HEK293 (cell line): ENCODE measurements around the gene CADPS.

Experiments used
- CTCF ChIA-PET: fragments of 350-600 bp; formaldehyde crosslinking; extraction: SDS; loops from one replicate; lab custom pipeline; 2021; ENCODE audit warnings: antibody characterized with exemption; lab: Yijun Ruan, JAX
- POLR2A ChIA-PET: fragments of 300-600 bp; formaldehyde crosslinking; extraction: SDS; loops from one replicate; lab custom pipeline; 2020; ENCODE audit warnings: antibody characterized with exemption, inconsistent platforms; lab: Yijun Ruan, JAX
- H3K27ac ChIP-seq: fragments of 200-500 bp; sonication (Bioruptor generic); 2 replicates; pipeline ENCODE4 v1.5.1; 2014; ENCODE audit warnings: low read depth, low read length, control low read depth, inconsistent platforms; ENCODE audit errors: extremely low read depth
- H3K36me3 ChIP-seq, 2 experiments: fragments of 200-500 bp in 1 of 2; sonication (Bioruptor generic) in 1 of 2; 1 replicate in 1 of 2; 2 replicates in 1 of 2; pipeline ENCODE4 v1.5.1; 2014 to 2017; ENCODE audit warnings: inconsistent platforms in 2 of 2, low read length in 2 of 2; ENCODE audit not compliant: control insufficient read depth in 2 of 2, insufficient read depth in 1 of 2
- H3K4me1 ChIP-seq: fragments of 200-500 bp; sonication (Bioruptor generic); 2 replicates; pipeline ENCODE4 v1.5.1; 2014; ENCODE audit warnings: mild to moderate bottlenecking, low read length, inconsistent platforms; ENCODE audit not compliant: control insufficient read depth, insufficient read depth
- H3K4me3 ChIP-seq: 2 replicates; pipeline ENCODE4 v1.5.1; 2011; ENCODE audit warnings: low read depth, mild to moderate bottlenecking, control low read depth, low read length, moderate library complexity
- H3K9me3 ChIP-seq: fragments of 200-500 bp; sonication (Bioruptor generic); 2 replicates; pipeline ENCODE4 v1.5.1; 2014; ENCODE audit warnings: low read depth, low read length, inconsistent platforms; ENCODE audit not compliant: control insufficient read depth, insufficient read depth
- BCL11B ChIP-seq: fragments of 450-650 bp; formaldehyde crosslinking; IDR thresholded peaks from 2 replicates; pipeline ENCODE4 v1.5.1; 2016; ENCODE audit warnings: low read depth, missing biosample characterization, missing genetic modification characterization
- ELK4 ChIP-seq: IDR thresholded peaks from 2 replicates; pipeline ENCODE4 v1.6.1; 2011; ENCODE audit warnings: mild to moderate bottlenecking, low read depth, low read length, borderline replicate concordance
- GFI1B ChIP-seq: fragments of 450-650 bp; formaldehyde crosslinking; IDR thresholded peaks from 2 replicates; pipeline ENCODE4 v1.5.1; 2016; ENCODE audit warnings: missing biosample characterization, missing genetic modification characterization
- GLIS2 ChIP-seq: fragments of 450-650 bp; formaldehyde crosslinking; IDR thresholded peaks from 2 replicates; pipeline ENCODE4 v1.5.1; 2016; ENCODE audit warnings: missing biosample characterization, missing genetic modification characterization
- IKZF3 ChIP-seq: fragments of 450-650 bp; IDR thresholded peaks from 2 replicates; pipeline ENCODE4 v1.5.0; 2018; ENCODE audit warnings: missing biosample characterization, mild to moderate bottlenecking, missing genetic modification characterization, moderate library complexity
- SP7 ChIP-seq: fragments of 450-650 bp; formaldehyde crosslinking; IDR thresholded peaks from 2 replicates; pipeline ENCODE4 v1.5.1; 2016; ENCODE audit warnings: missing biosample characterization, missing genetic modification characterization
- YY1 ChIP-seq: fragments of 450-650 bp; formaldehyde crosslinking; IDR thresholded peaks from 2 replicates; pipeline ENCODE4 v1.5.1; 2018; ENCODE audit warnings: missing biosample characterization, missing genetic modification characterization
- ZBTB20 ChIP-seq: fragments of 450-650 bp; formaldehyde crosslinking; IDR thresholded peaks from 2 replicates; pipeline ENCODE4 v1.5.1; 2016; ENCODE audit warnings: missing biosample characterization, missing genetic modification characterization
- ZFP41 ChIP-seq: fragments of 450-650 bp; formaldehyde crosslinking; IDR thresholded peaks from 2 replicates; pipeline ENCODE4 v1.5.1; 2016; ENCODE audit warnings: missing biosample characterization, missing genetic modification characterization, borderline replicate concordance
- ZNF10 ChIP-seq: fragments of 450-650 bp; formaldehyde crosslinking; IDR thresholded peaks from 2 replicates; pipeline ENCODE4 v1.5.1; 2017; ENCODE audit warnings: missing biosample characterization, missing genetic modification characterization
- ZNF112 ChIP-seq: fragments of 450-650 bp; formaldehyde crosslinking; IDR thresholded peaks from 2 replicates; pipeline ENCODE4 v1.5.0; 2017; ENCODE audit warnings: missing biosample characterization, missing genetic modification characterization
- ZNF138 ChIP-seq: fragments of 450-650 bp; formaldehyde crosslinking; IDR thresholded peaks from 2 replicates; pipeline ENCODE4 v1.5.1; 2016; ENCODE audit warnings: missing biosample characterization, missing genetic modification characterization, borderline replicate concordance
- ZNF311 ChIP-seq: fragments of 450-650 bp; formaldehyde crosslinking; IDR thresholded peaks from 2 replicates; pipeline ENCODE4 v1.5.1; 2017; ENCODE audit warnings: missing biosample characterization, missing genetic modification characterization, borderline replicate concordance
- ZNF350 ChIP-seq: fragments of 450-650 bp; formaldehyde crosslinking; IDR thresholded peaks from 2 replicates; pipeline ENCODE4 v1.5.0; 2017; ENCODE audit warnings: missing biosample characterization, mild to moderate bottlenecking, missing genetic modification characterization
- ZNF398 ChIP-seq: fragments of 450-650 bp; formaldehyde crosslinking; IDR thresholded peaks from 2 replicates; pipeline ENCODE4 v1.5.1; 2017; ENCODE audit warnings: missing biosample characterization, missing genetic modification characterization
- ZNF426 ChIP-seq: fragments of 450-650 bp; formaldehyde crosslinking; IDR thresholded peaks from 2 replicates; pipeline ENCODE4 v1.5.1; 2017; ENCODE audit warnings: missing biosample characterization, missing genetic modification characterization, mild to moderate bottlenecking, inconsistent platforms, moderate library complexity
- ZNF433 ChIP-seq: fragments of 450-650 bp; formaldehyde crosslinking; IDR thresholded peaks from 2 replicates; pipeline ENCODE4 v1.5.1; 2016; ENCODE audit warnings: missing biosample characterization, missing genetic modification characterization, low read depth
- ZNF514 ChIP-seq: fragments of 450-650 bp; formaldehyde crosslinking; IDR thresholded peaks from 2 replicates; pipeline ENCODE4 v1.5.1; 2016; ENCODE audit warnings: missing biosample characterization, missing genetic modification characterization
- ZNF518A ChIP-seq: fragments of 450-650 bp; formaldehyde crosslinking; conservative IDR thresholded peaks from 2 replicates; pipeline ENCODE4 v1.5.1; 2016; ENCODE audit warnings: low read depth, missing biosample characterization, missing genetic modification characterization
- ZNF580 ChIP-seq: fragments of 450-650 bp; formaldehyde crosslinking; IDR thresholded peaks from 2 replicates; pipeline ENCODE4 v1.5.1; 2016; ENCODE audit warnings: missing biosample characterization, missing genetic modification characterization
- ZNF621 ChIP-seq: fragments of 450-650 bp; formaldehyde crosslinking; IDR thresholded peaks from 2 replicates; pipeline ENCODE4 v1.5.1; 2017; ENCODE audit warnings: missing biosample characterization, missing genetic modification characterization
- ZNF626 ChIP-seq: fragments of 450-650 bp; sonication (Bioruptor Pico); formaldehyde crosslinking; IDR thresholded peaks from 2 replicates; pipeline ENCODE4 v1.5.1; 2018; ENCODE audit warnings: missing biosample characterization, missing genetic modification characterization, inconsistent platforms
- ZNF658 ChIP-seq: fragments of 450-650 bp; formaldehyde crosslinking; IDR thresholded peaks from 2 replicates; pipeline ENCODE4; 2016; ENCODE audit warnings: missing biosample characterization, missing genetic modification characterization
- ZNF830 ChIP-seq: fragments of 450-650 bp; IDR thresholded peaks from 2 replicates; pipeline ENCODE4 v1.5.0; 2018; ENCODE audit warnings: missing biosample characterization, missing genetic modification characterization, low read depth, mild to moderate bottlenecking, moderate library complexity
- ZNF837 ChIP-seq: fragments of 450-650 bp; formaldehyde crosslinking; IDR thresholded peaks from 2 replicates; pipeline ENCODE4 v1.5.1; 2016; ENCODE audit warnings: missing biosample characterization, missing genetic modification characterization
- ZXDB ChIP-seq: fragments of 450-650 bp; formaldehyde crosslinking; IDR thresholded peaks from 2 replicates; pipeline ENCODE4 v1.5.1; 2016; ENCODE audit warnings: missing biosample characterization, missing genetic modification characterization

CADPS gene

GRCh38 chr3:62830727-62831322, 44.4 kb downstream of the CADPS start (continued):
- TF ChIP-seq ZBTB20 (tag by site-specific recombination) (no peak), ZNF626 (tag by site-specific recombination) (no peak), IKZF3 (tag by site-specific recombination) (no peak), ELK4 (no peak), ZNF514 (tag by site-specific recombination) (no peak), BCL11B (tag by site-specific recombination) (no peak)

- ChIA-PET POLR2A (no interaction called here), CTCF (interaction anchor here (0.6 kb wide), 1 partner anchor 10 kb away, joined by 3 read pairs; no protein-coding TSS in a partner anchor)
- TF ChIP-seq ZNF514 (tag by site-specific recombination), result no peak
- no peak for TF ChIP-seq ZFP41
- TF ChIP-seq ZNF426 (tag by site-specific recombination), result no peak
- no peak for TF ChIP-seq ZNF10
- TF ChIP-seq ZNF621 (tag by site-specific recombination), result no peak
- TF ChIP-seq ZNF311 (tag by site-specific recombination), result no peak
- TF ChIP-seq ZNF658, result no peak
- no peak overlapping the region for H3K27ac ChIP-seq
- H3K36me3 ChIP-seq, result no peaks in the 10 kb centered on the region
- H3K4me1 ChIP-seq, result no peaks in the 10 kb centered on the region
- H3K9me3 ChIP-seq, result no peaks in the 10 kb centered on the region
- no peak overlapping the region for H3K4me3 ChIP-seq
Measured at GRCh38 chr3:62827550-62827949, 47.7 kb downstream of the CADPS start.

GRCh38 chr3:62824965-62825592, 50.1 kb downstream of the CADPS start:
- no peaks in the 10 kb centered on the region for H3K4me1 ChIP-seq
- H3K4me3 ChIP-seq, result no peak overlapping the region
- CTCF ChIA-PET, result no interaction called here
- POLR2A ChIA-PET, result no interaction called here
- TF ChIP-seq ZNF518A, result no peak
- TF ChIP-seq SP7 (tag by site-specific recombination), result no peak
- TF ChIP-seq ZNF350 (tag by site-specific recombination), result no peak
- TF ChIP-seq ZNF580, result no peak
- TF ChIP-seq ZNF830 (tag by site-specific recombination), result no peak
- TF ChIP-seq ZNF433 (tag by site-specific recombination), result no peak
- no peak for TF ChIP-seq YY1 (tag by site-specific recombination)
- no peak for TF ChIP-seq ZNF837 (tag by site-specific recombination)
- TF ChIP-seq ZNF398 (tag by site-specific recombination), result no peak
- no peak for TF ChIP-seq ZXDB (tag by site-specific recombination)
- no peak for TF ChIP-seq GFI1B
- TF ChIP-seq ZNF138 (tag by site-specific recombination), result no peak
- TF ChIP-seq GLIS2 (tag by site-specific recombination), result no peak
- TF ChIP-seq ZNF112 (tag by site-specific recombination), result no peak
- H3K9me3 ChIP-seq, result no peaks in the 10 kb centered on the region
- no peaks in the 10 kb centered on the region for H3K36me3 ChIP-seq
- no peak overlapping the region for H3K27ac ChIP-seq
